ENCODE measurements around the gene SLC40A1.

DNA sequence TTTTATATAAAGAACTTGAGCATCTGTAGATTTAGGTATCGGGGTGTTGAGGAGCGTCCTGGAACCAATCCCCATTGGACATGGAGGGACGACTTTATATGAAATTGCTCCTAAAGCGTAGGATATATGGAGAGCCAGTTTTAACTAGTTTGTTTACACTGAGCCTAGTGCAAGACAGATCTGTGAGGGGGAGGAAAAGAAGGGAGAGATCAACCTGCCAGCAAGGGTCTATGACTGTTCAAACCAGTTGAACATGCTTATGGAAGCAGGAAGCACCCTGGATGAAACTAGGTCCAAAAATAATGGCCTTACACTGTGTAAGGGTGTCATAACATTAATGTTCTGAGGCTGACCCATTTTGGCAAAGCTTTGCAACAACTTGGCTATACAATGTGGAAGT, 34.0 kb upstream of the SLC40A1 start:
- TF ChIP-seq CTCF (IDR thresholded peaks at IDR 0.05) (no peak), POLR2A (IDR thresholded peaks at IDR 0.05) (no peak)

Data from uterus (tissue), 2 donors.